ENCODE results near the gene PDE6D.

The PDE6D gene

GRCh38 chr2:231706731-231707624 is 74.1 kb downstream of the PDE6D start:
- Histone ChIP-seq H3K27me3 (ENCODE audit: insufficient read depth, low read length, poor library complexity, severe bottlenecking) (peaks cover 38% of the 10 kb centered on the region), H3K79me2 (ENCODE audit: insufficient read depth, low read length) (peaks cover 79% of the 10 kb centered on the region), H3F3A (ENCODE audit: low read depth) (peaks cover 10% of the 10 kb centered on the region; the same call in 1 of the 2 replicates), H3K36me3 (ENCODE audit: insufficient read depth, low read length) (peaks cover 31% of the 10 kb centered on the region), H4K20me1 (ENCODE audit: insufficient read depth, low read length, poor library complexity, severe bottlenecking) (peaks cover 37% of the 10 kb centered on the region), H3K9me3 (ENCODE audit: insufficient read depth, low read depth, low read length) (no peaks in the 10 kb centered on the region), H3K9ac (ENCODE audit: low read depth, low read length, poor library complexity, severe bottlenecking) (peak overlapping the region; percentile 100), H3K4me1 (ENCODE audit: insufficient read depth, low read length, poor library complexity, severe bottlenecking) (peaks cover 19% of the 10 kb centered on the region), H2AFZ (ENCODE audit: low read length) (peak overlapping the region; percentile 60), H3K4me2 (ENCODE audit: low read depth, low read length, poor library complexity, severe bottlenecking) (peak overlapping the region; percentile 81), H3K4me3 (ENCODE audit: low read length, poor library complexity, severe bottlenecking) (peak overlapping the region; percentile 92), H3K9me2 (replicated peaks; ENCODE audit: low read depth, low read length) (no peaks in the 10 kb centered on the region)
- no peak for TF ChIP-seq EZH2phosphoT487 (IDR thresholded peaks at IDR 0.05; ENCODE audit: borderline replicate concordance)
- TF ChIP-seq CTCF (conservative IDR thresholded peaks at IDR 0.05; ENCODE audit: low read length): peak; percentile 96

- Histone ChIP-seq H3K27me3 (ENCODE audit: insufficient read depth, low read length, poor library complexity, severe bottlenecking) (peaks cover 11% of the 10 kb centered on the region), H3K9me2 (replicated peaks; ENCODE audit: low read depth, low read length) (no peaks in the 10 kb centered on the region), H3F3A (ENCODE audit: low read depth) (no peaks in the 10 kb centered on the region), H3K9me3 (ENCODE audit: insufficient read depth, low read depth, low read length) (no peaks in the 10 kb centered on the region), H3K4me3 (ENCODE audit: low read length, poor library complexity, severe bottlenecking) (no peak overlapping the region), H3K36me3 (ENCODE audit: insufficient read depth, low read length) (peaks cover 5% of the 10 kb centered on the region), H3K4me1 (ENCODE audit: insufficient read depth, low read length, poor library complexity, severe bottlenecking) (peaks cover 10% of the 10 kb centered on the region), H4K20me1 (ENCODE audit: insufficient read depth, low read length, poor library complexity, severe bottlenecking) (peaks cover 9% of the 10 kb centered on the region), H3K79me2 (ENCODE audit: insufficient read depth, low read length) (peaks cover 50% of the 10 kb centered on the region), H2AFZ (ENCODE audit: low read length) (no peak overlapping the region), H3K4me2 (ENCODE audit: low read depth, low read length, poor library complexity, severe bottlenecking) (peak overlapping the region; percentile 16), H3K9ac (ENCODE audit: low read depth, low read length, poor library complexity, severe bottlenecking) (peak overlapping the region; percentile 5)
- no peak for TF ChIP-seq CTCF (conservative IDR thresholded peaks at IDR 0.05; ENCODE audit: low read length)
- no peak for TF ChIP-seq EZH2phosphoT487 (IDR thresholded peaks at IDR 0.05; ENCODE audit: borderline replicate concordance)
Observed at GRCh38 chr2:231704017-231704416, 77.1 kb downstream of the PDE6D start.

- TF ChIP-seq EZH2phosphoT487 (IDR thresholded peaks at IDR 0.05; ENCODE audit: borderline replicate concordance): no peak
- TF ChIP-seq CTCF (conservative IDR thresholded peaks at IDR 0.05; ENCODE audit: low read length): no peak
- Histone ChIP-seq H3K9me3 (ENCODE audit: insufficient read depth, low read depth, low read length) (no peaks in the 10 kb centered on the region), H3K4me1 (ENCODE audit: insufficient read depth, low read length, poor library complexity, severe bottlenecking) (peaks cover 6% of the 10 kb centered on the region), H3K9me2 (replicated peaks; ENCODE audit: low read depth, low read length) (no peaks in the 10 kb centered on the region), H3K79me2 (ENCODE audit: insufficient read depth, low read length) (peaks cover 32% of the 10 kb centered on the region), H2AFZ (ENCODE audit: low read length) (no peak overlapping the region), H3F3A (ENCODE audit: low read depth) (no peaks in the 10 kb centered on the region), H3K4me2 (ENCODE audit: low read depth, low read length, poor library complexity, severe bottlenecking) (no peak overlapping the region), H3K4me3 (ENCODE audit: low read length, poor library complexity, severe bottlenecking) (no peak overlapping the region), H3K36me3 (ENCODE audit: insufficient read depth, low read length) (no peaks in the 10 kb centered on the region), H3K27me3 (ENCODE audit: insufficient read depth, low read length, poor library complexity, severe bottlenecking) (no peaks in the 10 kb centered on the region), H4K20me1 (ENCODE audit: insufficient read depth, low read length, poor library complexity, severe bottlenecking) (peaks cover 3% of the 10 kb centered on the region), H3K9ac (ENCODE audit: low read depth, low read length, poor library complexity, severe bottlenecking) (no peak overlapping the region)
Observed at GRCh38 chr2:231701456-231702373, 79.4 kb downstream of the PDE6D start.

All from Loucy (cell line).